GM12878 (cell line): ENCODE measurements around the gene RASAL2. TPM values are rescaled to one million over a fixed set of nuclear protein-coding genes. Genes with fewer than 3 reads are reported as not detected.

Experiments
- ATAC-seq: fragments of 200-7000 bp; cut with Tn5 transposase; 3 replicates; pipeline ENCODE4 v1.9.1; 2020; ENCODE audit warnings: mild to moderate bottlenecking, moderate library complexity
- BruUV-seq: library from RNA; stranded (reverse); fragments of 400-500 nt; replicated peaks from 2 replicates; lab custom pipeline; 2021; lab: Mats Ljungman, UMichigan
- CTCF ChIA-PET: fragments of 300-600 bp; sonication (Branson Sonifier 250); formaldehyde crosslinking; extraction: SDS; loops from one replicate; lab custom pipeline; 2021; ENCODE audit warnings: inconsistent platforms; lab: Yijun Ruan, JAX
- POLR2A ChIA-PET: fragments of 350-600 bp; formaldehyde crosslinking; extraction: SDS; loops from one replicate; lab custom pipeline; 2021; ENCODE audit warnings: inconsistent platforms; lab: Charles Lee
- RAD21 ChIA-PET: fragments of 300-600 bp; sonication (Branson Sonifier 250); formaldehyde crosslinking; loops from one replicate; lab custom pipeline; 2023; ENCODE audit warnings: antibody characterized with exemption; ENCODE audit not compliant: unreplicated experiment; lab: Charles Lee
- SMC1A ChIA-PET: fragments of 300-600 bp; sonication (Branson Sonifier 250); formaldehyde crosslinking; loops from one replicate; lab custom pipeline; 2023; ENCODE audit not compliant: unreplicated experiment, uncharacterized antibody; lab: Charles Lee
- DNase-seq: peaks from one replicate; pipeline ENCODE4 v3.0.0-alpha.2; 2011; ENCODE audit warnings: low read depth, low spot score
- FAIRE-seq: peaks from 3 replicates; lab custom pipeline; 2011; peaks lifted over from hg19 to GRCh38; lab: Jason Lieb, UNC
- H2AFZ ChIP-seq: 2 replicates; pipeline ENCODE4 v1.6.0; 2011; ENCODE audit warnings: low read depth, low read length, control low read depth; ENCODE audit not compliant: control insufficient read depth
- H3K27ac ChIP-seq: 2 replicates; pipeline ENCODE4 v1.5.1; 2011; ENCODE audit warnings: control low read depth; ENCODE audit not compliant: control insufficient read depth, insufficient read depth
- H3K27me3 ChIP-seq, 2 experiments: replicated peaks in 1 of 2; 2 replicates each; pipeline versions ENCODE4 v1.6.0 to v1.6.1; 2011; ENCODE audit warnings: low read length in 1 of 2; ENCODE audit not compliant: control insufficient read depth in 2 of 2, insufficient read depth in 2 of 2
- H3K36me3 ChIP-seq, 2 experiments: 2 replicates each; pipeline ENCODE4 v1.5.1; 2011; ENCODE audit warnings: low read length in 1 of 2; ENCODE audit not compliant: control insufficient read depth in 2 of 2, insufficient read depth in 2 of 2
- H3K4me1 ChIP-seq: 2 replicates; pipeline ENCODE4 v1.6.1; 2011; ENCODE audit warnings: mild to moderate bottlenecking, low read length, moderate library complexity, mixed read lengths; ENCODE audit not compliant: control insufficient read depth, insufficient read depth
- H3K4me2 ChIP-seq: 2 replicates; pipeline ENCODE4 v1.6.0; 2011; ENCODE audit warnings: control low read depth; ENCODE audit not compliant: control insufficient read depth, insufficient read depth
- H3K4me3 ChIP-seq: fragments of 200-600 bp; sonication (generic); 2 replicates; pipeline ENCODE4 v1.5.1; 2016
- H3K79me2 ChIP-seq: 2 replicates; pipeline ENCODE4 v1.6.0; 2011; ENCODE audit warnings: low read length; ENCODE audit not compliant: control insufficient read depth, insufficient read depth
- H3K9ac ChIP-seq: 2 replicates; pipeline ENCODE4 v1.8.0; 2011; ENCODE audit warnings: low read length, control low read depth, mixed read lengths; ENCODE audit not compliant: control insufficient read depth, insufficient read depth
- H3K9me3 ChIP-seq: replicated peaks from 3 replicates; pipeline ENCODE4 v1.5.1; 2011; ENCODE audit warnings: mild to moderate bottlenecking, low read length; ENCODE audit not compliant: control insufficient read depth, insufficient read depth
- H4K20me1 ChIP-seq: 2 replicates; pipeline ENCODE4 v1.6.0; 2011; ENCODE audit not compliant: control insufficient read depth, insufficient read depth
- ATF3 ChIP-seq: IDR thresholded peaks from 2 replicates; pipeline ENCODE4 v1.6.1; 2011; ENCODE audit warnings: low read depth, mild to moderate bottlenecking, low read length, moderate library complexity, borderline replicate concordance; ENCODE audit errors: extremely low read depth
- CBX5 ChIP-seq: sonication (generic); IDR thresholded peaks from 2 replicates; pipeline ENCODE4 v1.6.1; 2016; ENCODE audit warnings: low read depth, moderate library complexity, mild to moderate bottlenecking, inconsistent platforms
- CEBPZ ChIP-seq: fragments of 150-350 bp; IDR thresholded peaks from 2 replicates; pipeline ENCODE4 v1.6.1; 2016; ENCODE audit warnings: low read depth, low read length
- CREM ChIP-seq: IDR thresholded peaks from 2 replicates; pipeline ENCODE4 v1.6.1; 2014; ENCODE audit warnings: antibody characterized with exemption, low read depth
- HSF1 ChIP-seq: fragments of 150-350 bp; IDR thresholded peaks from 2 replicates; pipeline ENCODE4 v1.6.1; 2014; ENCODE audit warnings: mild to moderate bottlenecking, low read depth, low read length
- IRF4 ChIP-seq: IDR thresholded peaks from 2 replicates; pipeline ENCODE4 v1.6.1; 2011; ENCODE audit warnings: low read depth, low read length
- IRF5 ChIP-seq: fragments of 450-650 bp; IDR thresholded peaks from 2 replicates; pipeline ENCODE4 v1.6.1; 2017; ENCODE audit warnings: borderline replicate concordance
- MYC ChIP-seq: IDR thresholded peaks from 2 replicates; pipeline ENCODE4 v1.6.1; 2011; ENCODE audit warnings: mild to moderate bottlenecking, low read length, moderate library complexity, inconsistent platforms; ENCODE audit not compliant: insufficient read depth, insufficient replicate concordance, insufficient read length, severe bottlenecking
- RAD21 ChIP-seq: IDR thresholded peaks from 2 replicates; pipeline ENCODE4 v1.6.1; 2011; ENCODE audit warnings: mild to moderate bottlenecking, low read depth, low read length, moderate library complexity; ENCODE audit not compliant: insufficient read depth
- RB1 ChIP-seq: fragments of 450-650 bp; formaldehyde crosslinking; IDR thresholded peaks from 2 replicates; pipeline ENCODE4 v1.6.1; 2017; ENCODE audit warnings: mild to moderate bottlenecking, borderline replicate concordance
- RELA ChIP-seq: fragments of 450-650 bp; IDR thresholded peaks from 2 replicates; pipeline ENCODE4 v1.8.0; 2014; ENCODE audit warnings: borderline replicate concordance; ENCODE audit not compliant: partially characterized antibody
- SIN3A ChIP-seq: IDR thresholded peaks from 2 replicates; pipeline ENCODE4 v1.6.1; 2012; ENCODE audit warnings: low read depth, low read length, improper control_type of control experiment
- WGBS: methylation state at CpG from one replicate; pipeline ENCODE4 v1.1.6; 2016; ENCODE audit warnings: low lambda C conversion rate; ENCODE audit not compliant: insufficient replicate concordance, insufficient coverage; ENCODE audit errors: missing lambda C conversion rate; 5-methylcytosine and 5-hydroxymethylcytosine counted together
- in situ Hi-C: fragments of 300-500 bp; cut with MboI; formaldehyde crosslinking; loops from 9 replicates; pipeline ENCODE4 v1.14.3; 2018; ENCODE audit warnings: mixed read lengths
- intact Hi-C: fragments of 100-400 bp; cut with micrococcal nuclease; formaldehyde crosslinking; loops from one replicate; pipeline ENCODE4 v1.14.2; 2022; ENCODE audit not compliant: unreplicated experiment
- polyA plus RNA-seq, 11 experiments: library from polyadenylated mRNA; depleted of rRNA in 4 of 11; unstranded in 6 of 11; stranded (reverse) in 5 of 11; fragments of >200 nt; fragmentation: Nextera tagmentation in 4 of 11; fragmentation: Illumina TruSeq in 1 of 11; extraction: Ambion mirVana in 4 of 11; extraction: Trizol in 1 of 11; gene quantifications; 1 replicate in 1 of 11; 2 replicates in 10 of 11; pipeline versions ENCODE4 v1.2.1 to v1.2.3, GENCODE V29; 2011 to 2016; ENCODE audit warnings: inconsistent platforms in 2 of 11, missing spikeins in 2 of 11, low read depth in 1 of 11
- total RNA-seq, 4 experiments: library from RNA; depleted of rRNA in 3 of 4; stranded (reverse); fragments of >200 nt in 3 of 4; fragmentation: Illumina TruSeq in 1 of 4; extraction: Trizol in 1 of 4; gene quantifications; 2 replicates each; pipeline versions ENCODE4 v1.2.1 to v1.2.3, GENCODE V29; 2013 to 2021

The RASAL2 gene
- total and polyA plus RNA-seq, 10 of the 15 experiments (the other 5 are each of a cell fraction or from before 2014, with no cell fraction given): 0.02 to 6.9 (median 0.17) TPM; not detected in 1

GRCh38 chr1:178407655-178408054 lies 313.8 kb downstream of the RASAL2 start:
- POLR2A ChIA-PET: interaction anchor here (0.6 kb wide), 1 partner anchor 37 kb away, joined by 3 read pairs; no protein-coding TSS in a partner anchor
- WGBS: 36% methylated on average over 4 of the region's 4 CpGs

More at GRCh38 chr1:178407655-178408054, 313.8 kb downstream of the RASAL2 start:
- Histone ChIP-seq H3K36me3 (no peaks in the 10 kb centered on the region), H3K27ac (no peak overlapping the region), H3K9ac (no peak overlapping the region), H3K9me3 (peaks cover 5% of the 10 kb centered on the region; the same call in 2 of the 3 replicates), H3K4me2 (no peak overlapping the region), H2AFZ (no peak overlapping the region), H3K4me3 (no peak overlapping the region), H4K20me1 (no peaks in the 10 kb centered on the region), H3K4me1 (peaks cover 9% of the 10 kb centered on the region), H3K27me3 (no peaks in the 10 kb centered on the region), H3K79me2 (no peaks in the 10 kb centered on the region)
- DNase-seq: no peak
- RAD21 ChIA-PET: no interaction called here
- TF ChIP-seq RB1 (no peak), CREM (no peak), CEBPZ (no peak), IRF5 (no peak), RAD21 (no peak), MYC (no peak), ATF3 (no peak), RELA (no peak), IRF4 (no peak), SIN3A (no peak), HSF1 (no peak), CBX5 (no peak)
- ATAC-seq: no peak
- SMC1A ChIA-PET: interaction anchor here (0.7 to 1.0 kb wide), 5 partner anchors 13 to 68 kb away, joined by 3 to 4 read pairs (median 3); no protein-coding TSS in a partner anchor
- BruUV-seq: no TSS peak
- CTCF ChIA-PET: no interaction called here
- in situ Hi-C loops: no loop called here
- FAIRE-seq: no peak
- intact Hi-C loops: no loop called here
